Activated CD4-positive, alpha-beta T cell treated with anti-CD3 and anti-CD28 coated beads, Interleukin-2, amount 50 U/mL, for 1 hour (primary cell): ENCODE results near the gene KIF3A.
"Not testable (repeated sequence)": the region's sequence is repeated elsewhere in the genome, so short reads cannot be mapped to it uniquely, and the experiment has no call there.

ENCODE experiments used
- DNase-seq: peaks from one replicate; pipeline ENCODE4 v3.0.0-alpha.2; 2020

KIF3A gene

GRCh38 chr5:132714456-132715307 is 22.7 kb downstream of the KIF3A start:
- no peak for DNase-seq

- DNase-seq, result no peak
Measured at GRCh38 chr5:132708645-132709044, 28.7 kb downstream of the KIF3A start.

- no peak for DNase-seq
Measured at GRCh38 chr5:132704875-132705274, 32.5 kb downstream of the KIF3A start.

GRCh38 chr5:132695956-132696355 is 41.4 kb downstream of the KIF3A start:
- DNase-seq, result no peak

GRCh38 chr5:132692632-132692967 is 44.7 kb downstream of the KIF3A start:
- DNase-seq, result no peak

GRCh38 chr5:132691755-132692631 is 45.4 kb downstream of the KIF3A start:
- not testable (repeated sequence) for DNase-seq

- no peak for DNase-seq
Measured at GRCh38 chr5:132690156-132690555, 47.2 kb downstream of the KIF3A start.

- DNase-seq, result no peak
Measured at GRCh38 chr5:132689513-132689912, 47.8 kb downstream of the KIF3A start.

- DNase-seq, result peak; percentile 9
Measured at GRCh38 chr5:132688536-132689339, 48.6 kb downstream of the KIF3A start.

GRCh38 chr5:132687995-132688394 is 49.4 kb downstream of the KIF3A start:
- DNase-seq, result peak; percentile 31

GRCh38 chr5:132686193-132686592 is 51.2 kb downstream of the KIF3A start:
- DNase-seq, result no peak

- DNase-seq, result no peak
Measured at GRCh38 chr5:132684922-132685720, 52.2 kb downstream of the KIF3A start.

- DNase-seq, result no peak
Measured at GRCh38 chr5:132684491-132684890, 52.9 kb downstream of the KIF3A start.

- no peak for DNase-seq
Measured at GRCh38 chr5:132681983-132682382, 55.4 kb downstream of the KIF3A start.

GRCh38 chr5:132681476-132681831 is 55.9 kb downstream of the KIF3A start:
- no peak for DNase-seq

- DNase-seq, result no peak
Measured at GRCh38 chr5:132680780-132681475, 56.4 kb downstream of the KIF3A start.

- no peak for DNase-seq
Measured at GRCh38 chr5:132679717-132680380, 57.5 kb downstream of the KIF3A start.

- DNase-seq, result no peak
Measured at GRCh38 chr5:132679166-132679565, 58.2 kb downstream of the KIF3A start.

- DNase-seq, result no peak
Measured at GRCh38 chr5:132678735-132679134, 58.6 kb downstream of the KIF3A start.

- DNase-seq, result no peak
Measured at GRCh38 chr5:132677682-132678400, 59.5 kb downstream of the KIF3A start.
